Stimulated activated CD8-positive, alpha-beta memory T cell treated with anti-CD3 and anti-CD28 coated beads, Interleukin-12 subunit alpha, Interleukin-12 subunit beta, amount 100 ng/mL, for 24 hours (primary cell): ENCODE results near the gene SLC39A3.
"Not testable (repeated sequence)": the region's sequence is repeated elsewhere in the genome, so short reads cannot be mapped to it uniquely, and the experiment has no call there.

Source experiments
- DNase-seq: peaks from one replicate; pipeline ENCODE4 v3.0.0-alpha.2; 2020; ENCODE audit errors: extremely low read depth

Gene SLC39A3

DNA sequence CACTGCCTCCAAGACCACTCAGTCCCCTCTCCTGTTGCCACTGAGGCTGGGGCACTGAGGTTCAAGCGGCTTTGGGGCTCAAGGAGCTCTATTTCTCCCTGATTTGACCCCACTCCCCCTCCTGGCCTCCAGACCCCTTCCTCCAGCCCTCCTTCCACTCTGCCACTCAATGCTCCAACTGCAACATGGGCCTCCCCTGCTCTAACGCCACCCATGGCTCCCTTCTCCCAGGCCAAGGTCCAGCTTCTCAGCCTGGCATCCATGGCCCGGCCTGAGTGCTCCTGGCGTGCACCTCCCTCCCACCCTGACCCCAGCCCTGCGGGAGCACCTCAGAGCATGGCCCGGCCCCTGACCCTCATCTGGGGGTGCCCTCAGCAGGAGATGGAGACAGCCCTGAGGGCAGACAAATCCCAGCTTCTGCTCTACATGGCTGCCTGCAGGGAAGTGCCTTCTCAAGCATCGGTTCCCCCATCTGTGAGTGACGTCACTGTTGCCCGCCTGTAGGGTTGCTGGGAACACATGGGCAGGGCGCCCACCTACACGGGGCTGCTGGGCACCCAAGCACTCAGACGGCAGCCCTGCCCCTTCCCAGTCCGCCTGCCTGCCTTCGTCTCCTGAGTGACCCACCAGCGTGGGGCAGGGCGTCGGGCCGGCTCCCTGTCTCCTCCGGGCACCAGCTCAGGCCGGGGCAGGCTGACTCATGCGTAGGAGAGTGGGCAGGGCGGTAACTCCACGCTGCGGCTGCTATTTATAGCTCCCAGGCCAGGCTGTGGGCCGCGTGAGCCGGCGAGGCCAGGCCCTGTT lies 17.1 kb downstream of the SLC39A3 start:
- DNase-seq, result no peak

DNA sequence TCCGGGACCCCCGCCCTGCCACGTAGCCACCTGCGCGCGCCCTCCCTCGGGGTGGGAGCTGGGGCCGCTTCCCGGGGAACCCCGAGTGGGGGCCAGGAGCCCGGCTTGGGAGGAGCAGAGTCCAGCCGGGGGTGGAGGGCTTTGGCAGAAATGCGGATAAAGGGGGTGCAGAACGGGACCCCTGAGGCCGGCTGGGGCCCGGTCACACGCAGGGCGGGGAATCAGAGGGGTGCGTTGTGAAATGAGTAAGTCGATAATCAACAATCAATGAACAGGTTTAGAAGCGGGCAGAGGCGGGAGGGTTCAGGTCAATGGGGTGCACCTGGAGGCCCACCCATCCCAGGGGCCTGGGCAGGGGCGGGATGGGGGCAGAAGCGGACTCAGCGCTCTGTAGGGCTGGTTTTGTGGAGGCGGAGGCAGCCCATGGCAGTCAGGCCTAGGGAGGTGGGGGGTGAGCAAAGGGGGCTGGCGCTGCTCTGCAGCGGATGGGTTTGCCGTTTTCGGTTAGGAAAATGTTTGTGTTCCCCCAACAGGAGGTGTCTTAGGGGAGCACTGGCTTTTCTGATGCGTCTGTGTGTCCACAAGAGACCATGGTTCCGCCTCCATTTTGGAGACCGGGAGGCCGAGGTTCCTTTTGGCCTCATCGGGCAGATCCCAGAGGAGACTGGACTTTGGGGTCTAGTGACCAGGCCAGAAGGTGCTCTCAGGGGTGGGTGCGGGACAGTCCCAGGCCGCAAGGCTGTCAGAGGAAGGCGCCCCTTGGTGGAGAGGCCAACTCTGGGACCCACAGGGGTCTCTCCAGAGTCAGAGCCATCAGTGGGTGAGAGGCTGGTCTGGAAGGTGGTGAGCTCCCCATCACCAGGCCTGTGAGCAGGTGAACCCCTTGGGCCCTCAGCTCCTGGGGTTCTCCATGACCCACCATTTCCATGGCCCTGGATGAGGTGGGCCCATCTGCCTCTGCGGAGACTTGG lies 18.0 kb downstream of the SLC39A3 start:
- no peak for DNase-seq

DNA sequence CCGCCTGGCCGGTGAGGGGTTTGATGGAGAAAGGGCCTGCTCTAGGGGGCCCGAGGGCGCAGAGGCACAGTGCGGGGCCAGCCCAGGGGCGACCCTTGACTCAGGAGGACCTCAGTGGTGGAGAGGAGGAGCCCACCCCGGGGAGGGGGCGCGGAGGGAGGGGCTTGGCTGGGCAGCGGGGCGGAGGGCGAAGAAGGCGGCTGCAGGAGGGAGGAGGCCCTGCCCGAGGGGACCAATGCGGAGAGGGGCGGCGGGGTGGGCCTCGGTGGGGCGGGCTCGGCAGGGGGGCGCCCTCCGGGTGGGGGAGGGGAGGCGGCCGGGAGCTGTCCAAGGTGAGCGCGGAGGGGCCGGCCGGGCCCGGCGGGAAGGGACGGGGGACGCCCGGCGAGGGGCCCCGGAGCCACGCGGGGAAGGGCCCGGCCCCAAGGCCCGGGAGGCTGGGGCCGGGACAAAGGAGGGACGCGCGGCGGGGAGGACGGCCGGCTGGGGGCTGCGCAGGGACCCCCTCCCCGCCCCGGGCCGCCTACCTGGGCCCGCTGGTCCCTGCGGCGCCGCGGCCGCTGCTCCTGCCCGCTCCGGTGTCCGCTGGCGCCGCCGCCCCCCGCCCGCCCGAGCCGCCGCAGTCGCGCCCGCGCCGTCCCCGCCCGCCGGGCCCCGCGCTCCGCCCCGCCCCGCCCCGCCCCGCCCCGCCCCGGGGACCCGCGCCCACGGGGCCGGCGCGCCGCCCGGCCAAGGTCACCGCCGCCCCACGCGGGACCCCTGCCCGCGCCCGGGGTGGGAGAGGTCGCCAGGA lies 18.8 kb downstream of the SLC39A3 start, which contains the start of gene DIRAS1:
TSS of gene DIRAS1 (minus strand) at position 596 of the 793 bp plus-strand sequence. CDS start 3,566 bp downstream, outside the sequence.
- DNase-seq, result no peak

DNA sequence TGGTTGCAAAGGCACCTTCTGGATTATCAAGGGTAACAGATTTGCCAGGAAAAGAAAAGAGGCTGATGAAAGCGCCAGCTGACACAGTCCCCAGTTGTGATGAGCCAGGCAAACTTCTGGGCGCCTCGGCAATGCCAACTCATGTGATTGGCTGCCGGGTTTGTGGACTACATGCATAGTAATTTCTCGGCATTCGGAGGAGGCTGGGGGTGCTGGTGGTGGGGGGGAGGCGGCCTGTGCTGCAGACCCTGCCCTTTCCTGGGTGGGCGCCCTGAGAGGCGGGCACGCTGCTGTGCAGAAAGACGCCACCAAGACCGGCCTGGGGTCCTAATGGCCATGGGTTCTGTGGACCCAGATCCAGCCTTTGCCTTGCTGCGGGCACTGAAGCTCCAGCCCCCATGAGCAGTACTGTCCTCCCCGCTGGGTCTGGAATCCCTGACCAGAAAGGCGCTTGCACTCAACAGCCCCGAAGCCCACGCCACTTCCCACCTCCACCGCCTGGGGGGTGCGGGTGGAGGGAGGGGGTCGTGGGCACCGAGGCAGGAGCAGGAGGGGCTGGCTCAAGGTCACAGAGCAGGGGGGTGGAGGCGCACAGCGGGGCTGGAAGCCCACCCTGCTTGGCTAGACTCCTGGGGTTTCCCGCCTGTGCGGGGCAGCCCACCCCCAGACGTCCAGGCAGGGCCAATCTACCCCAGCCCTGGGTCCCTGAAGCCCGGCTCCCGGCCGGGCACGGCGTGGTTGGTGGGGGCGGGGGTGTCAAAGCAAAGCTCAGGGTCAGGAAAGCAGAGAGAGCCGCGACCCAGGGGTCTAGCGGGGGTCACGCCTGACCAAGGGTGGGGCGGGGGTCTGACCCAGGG lies 19.7 kb downstream of the SLC39A3 start:
- no peak for DNase-seq

DNA sequence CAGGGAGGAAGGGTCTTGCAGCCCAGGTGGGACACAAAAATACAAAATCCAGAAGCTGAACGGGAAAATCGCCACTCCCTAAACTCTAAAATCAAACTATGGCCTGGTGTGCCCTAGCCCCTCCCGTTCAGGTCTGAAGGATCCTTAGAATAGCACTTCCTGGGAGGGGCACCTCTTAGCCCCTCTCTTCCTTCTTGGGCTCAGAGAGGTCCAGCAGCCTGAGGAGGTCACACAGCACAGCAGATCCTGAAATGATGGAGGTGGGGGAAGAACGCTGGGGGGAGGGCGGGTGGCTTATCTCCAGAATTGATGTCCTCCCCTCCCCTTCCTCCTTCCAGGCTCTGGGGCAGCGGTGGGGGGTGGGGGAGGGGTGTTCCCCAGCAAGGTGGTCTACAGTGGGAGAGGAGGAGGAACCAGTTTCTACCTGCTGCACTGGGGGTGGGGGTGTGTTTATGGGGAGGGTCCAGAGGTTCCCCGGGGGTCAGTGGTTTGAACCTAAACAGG lies 20.5 kb downstream of the SLC39A3 start:
- DNase-seq, result no peak

DNA sequence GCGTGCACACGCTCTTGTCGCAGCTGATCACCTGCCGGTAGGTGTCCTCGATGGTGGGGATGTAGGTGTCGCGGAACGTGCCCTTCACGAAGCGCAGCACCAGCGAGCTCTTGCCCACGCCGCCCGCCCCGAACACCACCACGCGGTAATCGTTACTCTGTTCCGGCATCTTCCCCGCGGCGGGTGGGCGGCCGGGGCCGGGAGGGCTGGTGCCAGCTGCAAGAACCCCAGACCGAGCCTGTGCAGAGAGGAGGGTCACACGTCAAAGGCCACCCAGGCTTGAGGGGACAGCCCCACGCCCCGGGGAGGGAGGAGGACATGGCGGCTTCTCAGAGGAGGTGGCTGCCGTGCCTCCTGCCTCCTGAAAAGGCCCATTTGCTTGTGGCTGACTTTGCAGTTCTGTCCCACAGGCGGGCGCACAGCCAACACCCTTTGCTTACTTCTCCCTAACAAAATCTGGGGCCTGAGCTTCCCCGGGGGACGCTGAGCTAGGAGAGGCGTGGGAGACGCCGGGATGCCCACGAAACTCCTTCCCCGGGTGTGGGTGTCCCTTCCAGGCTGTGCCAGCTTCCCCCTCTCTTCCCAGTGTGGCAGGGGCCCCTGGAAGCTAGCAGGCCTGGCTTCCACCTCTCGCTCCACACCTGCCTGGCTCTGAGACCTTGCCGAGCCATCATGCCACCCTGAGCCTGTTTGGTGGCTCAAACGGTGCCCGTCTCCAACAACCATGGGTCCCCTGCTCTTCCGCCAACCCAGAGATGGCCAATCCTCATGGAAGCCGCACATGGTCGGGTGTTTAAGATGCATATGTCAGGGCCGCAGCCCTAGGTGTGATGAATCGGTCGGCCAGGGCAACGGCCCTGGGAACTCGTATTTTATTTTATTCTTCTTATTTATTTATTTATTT lies 21.9 kb downstream of the SLC39A3 start:
- no peak for DNase-seq

DNA sequence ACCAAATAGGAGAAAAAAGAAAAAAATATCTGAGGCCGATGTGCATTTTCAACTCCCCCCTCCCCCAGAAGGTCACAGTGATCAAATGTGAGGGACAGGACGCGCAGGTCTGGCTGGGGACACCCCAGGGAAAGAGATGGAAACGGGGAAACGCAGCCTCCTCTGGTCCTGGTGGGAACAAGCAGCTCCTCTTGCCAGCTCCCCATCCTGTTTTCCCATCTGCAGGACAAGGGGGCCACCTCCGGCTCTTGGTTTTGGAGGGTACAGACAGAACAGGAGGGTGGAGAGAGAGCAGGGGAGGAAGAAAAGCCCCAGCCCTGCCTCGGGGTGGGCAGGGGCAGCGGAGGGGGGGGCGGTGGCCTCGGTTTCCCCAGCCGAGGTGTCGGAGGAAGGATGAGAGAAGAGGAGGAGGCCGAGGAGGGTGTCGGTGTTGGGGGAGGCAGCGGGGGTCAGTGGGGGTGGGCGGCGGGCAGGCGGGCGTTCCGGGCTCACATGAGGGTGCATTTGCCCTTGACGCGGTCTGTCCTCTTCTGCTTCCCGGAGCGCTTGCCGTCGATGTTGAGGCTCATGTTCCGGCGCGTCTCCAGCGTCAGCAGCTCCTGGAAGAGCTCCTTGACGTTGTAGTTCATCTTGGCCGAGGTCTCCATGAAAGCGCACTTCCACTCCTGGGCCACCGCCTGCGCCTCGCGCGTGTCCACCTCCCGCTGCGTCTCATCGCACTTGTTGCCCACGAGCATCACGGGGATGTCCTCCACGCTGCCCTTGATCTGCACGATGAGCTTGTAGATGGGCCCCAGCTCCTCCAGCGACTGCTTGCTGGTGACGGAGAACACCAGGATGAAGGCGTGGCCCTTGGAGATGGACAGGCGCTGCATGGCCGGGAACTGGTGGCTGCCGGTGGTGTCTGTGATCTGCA lies 22.8 kb downstream of the SLC39A3 start:
- no peak for DNase-seq

DNA sequence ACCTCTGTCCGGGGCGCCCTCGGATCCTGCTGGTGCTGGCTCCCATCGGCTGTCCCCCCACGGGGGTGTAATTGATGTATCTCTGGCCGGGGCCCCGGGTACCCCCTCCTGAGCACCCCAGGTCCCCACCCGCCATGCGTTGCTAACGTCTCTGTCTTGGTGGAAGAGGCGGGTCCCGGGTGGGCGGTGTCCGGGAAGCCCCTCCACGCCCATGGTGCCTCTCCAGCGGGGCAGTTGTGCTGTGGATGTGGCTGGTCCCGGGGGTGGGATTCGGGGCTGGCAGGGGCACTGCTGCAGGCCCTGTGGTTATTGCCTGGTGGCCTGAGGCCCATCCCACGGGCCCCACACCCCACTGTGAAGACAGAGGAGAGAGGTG lies 23.6 kb downstream of the SLC39A3 start:
- no peak for DNase-seq

DNA sequence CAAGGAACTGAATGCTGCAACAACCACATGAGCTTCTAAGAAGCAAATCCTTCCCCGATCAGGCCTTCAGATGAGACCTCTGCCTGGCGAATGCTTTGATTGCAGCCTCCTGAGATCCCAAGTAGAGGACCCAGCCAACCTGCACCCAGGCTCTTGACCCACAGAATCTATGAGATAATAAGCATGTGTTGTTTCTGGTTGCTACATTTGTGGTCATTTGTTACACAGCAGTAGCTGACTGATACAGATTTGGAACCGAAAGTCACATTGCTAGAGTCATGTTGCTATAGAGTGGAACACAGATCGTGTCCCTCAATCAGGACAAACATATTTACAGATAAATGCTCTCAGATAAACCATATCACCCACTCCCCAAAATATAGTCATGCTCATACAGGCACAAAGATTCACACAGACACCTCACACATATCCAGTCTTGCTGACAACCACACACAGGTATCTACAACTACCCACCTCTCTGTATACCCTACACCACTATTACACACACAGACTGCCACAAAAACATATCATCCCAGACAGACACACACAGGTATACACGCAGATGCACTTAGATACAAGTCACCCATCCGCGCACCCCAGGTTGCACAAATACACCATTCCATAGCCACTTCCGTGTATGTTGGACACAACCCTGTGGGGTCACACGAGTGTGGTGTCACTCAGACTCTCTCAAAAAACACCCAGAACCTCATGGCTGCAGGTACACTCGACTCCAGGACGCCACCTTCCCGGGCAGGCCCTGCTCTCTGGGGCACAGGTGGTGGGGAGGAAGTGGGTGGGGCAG lies 24.1 kb downstream of the SLC39A3 start:
- no peak for DNase-seq

DNA sequence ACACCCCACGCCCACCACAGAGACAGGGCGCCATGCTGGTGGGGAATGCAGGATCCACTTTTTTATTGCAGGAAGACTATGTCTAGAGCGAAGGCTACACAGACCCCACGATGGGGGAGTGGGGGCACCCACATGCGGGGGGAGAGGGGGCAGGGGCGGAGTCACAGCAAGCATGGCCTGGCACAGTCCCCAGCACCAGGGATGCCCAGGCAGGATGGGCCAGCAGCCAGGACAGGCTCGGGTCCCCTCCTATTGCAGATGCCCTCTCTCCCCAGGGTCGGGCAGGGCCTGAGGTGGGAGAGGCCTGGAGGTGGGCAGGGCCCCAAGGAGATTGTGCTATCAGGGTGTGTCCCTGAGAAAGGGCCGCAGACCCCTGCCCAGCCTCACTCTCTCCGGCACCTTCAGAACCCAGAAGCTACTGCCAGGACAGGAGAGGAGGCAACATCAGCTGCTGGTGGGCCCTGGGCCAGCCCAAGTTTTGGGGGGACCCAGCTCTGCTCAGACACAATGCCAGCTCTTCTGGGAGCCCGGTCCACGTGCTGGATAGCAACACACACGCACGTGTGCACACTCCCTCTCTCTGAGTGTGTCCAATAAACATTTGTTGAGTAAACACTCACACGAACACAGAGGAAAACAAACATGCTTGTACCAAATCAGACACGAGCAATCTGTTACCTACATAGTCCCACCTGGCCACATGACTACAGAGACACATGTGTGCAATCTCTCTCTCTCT lies 25.1 kb downstream of the SLC39A3 start:
- no peak for DNase-seq

DNA sequence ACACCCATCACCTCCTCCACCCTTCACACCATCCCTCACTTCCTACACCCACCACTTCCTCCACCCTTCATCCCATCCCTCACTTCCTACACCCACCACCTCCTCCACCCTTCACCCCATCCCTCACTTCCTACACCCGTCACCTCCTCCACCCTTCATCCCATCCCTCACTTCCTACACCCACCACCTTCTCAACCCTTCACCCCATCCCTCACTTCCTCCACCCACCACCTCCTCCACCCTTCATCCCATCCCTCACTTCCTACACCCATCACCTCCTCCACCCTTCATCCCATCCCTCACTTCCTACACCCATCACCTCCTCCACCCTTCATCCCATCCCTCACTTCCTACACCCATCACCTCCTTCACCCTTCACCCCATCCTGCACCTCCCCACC lies 25.7 kb downstream of the SLC39A3 start:
- DNase-seq, result not testable (repeated sequence)

DNA sequence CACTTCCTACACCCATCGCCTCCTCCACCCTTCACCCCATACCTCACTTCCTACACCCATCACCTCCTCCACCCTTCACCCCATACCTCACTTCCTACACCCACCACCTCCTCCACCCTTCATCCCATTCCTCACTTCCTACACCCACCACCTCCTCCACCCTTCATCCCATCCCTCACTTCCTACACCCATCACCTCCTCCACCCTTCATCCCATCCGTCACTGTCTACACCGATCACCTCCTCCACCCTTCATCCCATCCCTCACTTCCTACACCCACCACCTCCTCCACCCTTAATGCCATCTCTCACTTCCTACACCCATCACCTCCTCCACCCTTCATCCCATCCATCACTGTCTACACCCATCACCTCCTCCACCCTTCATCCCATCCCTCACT lies 26.6 kb downstream of the SLC39A3 start:
- DNase-seq, result not testable (repeated sequence)

DNA sequence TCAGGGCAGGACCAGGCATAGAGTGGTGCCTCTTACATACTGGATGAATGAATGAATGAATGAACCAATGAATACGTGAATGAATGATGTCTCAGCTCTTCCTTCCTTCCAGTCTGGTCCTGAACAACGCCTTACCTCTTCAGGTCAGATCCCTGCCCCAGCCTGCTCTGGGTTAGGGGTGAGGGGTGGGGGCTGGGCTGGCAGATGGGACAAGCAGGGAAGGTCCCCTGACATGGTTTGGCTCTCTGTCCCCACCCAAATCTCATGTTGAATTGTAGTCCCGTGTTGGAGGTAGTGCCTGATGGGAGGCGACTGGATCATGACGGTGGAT lies 28.0 kb downstream of the SLC39A3 start:
- no peak for DNase-seq

DNA sequence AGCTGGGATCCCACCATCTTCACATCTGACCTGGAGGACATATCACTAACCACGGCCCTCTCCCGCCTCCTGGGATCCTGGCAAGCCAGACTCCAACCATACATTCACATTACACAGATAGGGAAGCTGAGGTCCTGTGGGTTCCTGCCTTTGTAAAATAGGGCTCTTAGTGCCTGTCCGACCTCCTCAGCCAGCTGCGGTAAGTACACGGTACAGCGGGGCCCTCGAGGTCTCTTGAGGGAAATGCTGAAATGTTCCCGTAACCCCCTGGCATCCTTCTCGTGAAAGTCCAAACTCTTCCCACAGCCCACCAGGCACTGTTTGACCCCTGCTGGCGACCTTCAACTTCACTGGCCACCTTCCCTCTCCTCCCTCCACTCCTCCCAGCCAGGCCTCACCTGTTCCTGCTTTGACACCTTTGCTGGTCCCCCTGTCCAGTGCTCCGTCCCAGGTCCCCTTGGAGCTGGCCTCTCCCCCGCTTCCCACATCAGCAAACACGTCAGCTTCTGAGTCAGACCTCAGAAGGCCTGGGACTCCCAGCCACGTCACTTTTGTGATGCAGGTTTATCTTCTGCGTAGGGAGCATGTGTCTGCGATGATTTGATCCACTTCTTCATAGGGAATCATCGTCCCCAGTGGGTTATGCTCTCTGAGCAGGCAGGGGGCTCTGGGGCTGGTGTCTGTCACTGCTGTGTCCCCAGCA lies 28.5 kb downstream of the SLC39A3 start:
- no peak for DNase-seq

DNA sequence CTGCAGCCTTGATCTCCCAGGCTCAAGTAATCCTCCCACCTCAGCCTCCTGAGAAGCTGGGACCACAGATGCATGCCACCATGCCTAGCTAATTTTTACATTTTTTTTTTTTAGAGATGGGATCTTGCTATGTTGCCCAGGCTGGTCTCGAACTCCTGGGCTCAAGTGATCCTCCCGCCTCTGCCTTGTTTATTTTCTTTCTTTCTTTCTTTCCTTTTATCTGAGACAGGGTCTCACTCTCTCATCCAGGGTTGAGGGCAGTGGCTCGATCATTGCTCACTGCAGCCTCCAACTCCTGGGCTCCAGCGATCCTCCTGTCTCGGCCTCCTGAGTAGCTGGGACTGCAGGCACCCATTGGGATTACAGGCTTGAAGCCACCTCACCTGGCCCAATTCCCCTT lies 33.6 kb downstream of the SLC39A3 start:
- no peak for DNase-seq

DNA sequence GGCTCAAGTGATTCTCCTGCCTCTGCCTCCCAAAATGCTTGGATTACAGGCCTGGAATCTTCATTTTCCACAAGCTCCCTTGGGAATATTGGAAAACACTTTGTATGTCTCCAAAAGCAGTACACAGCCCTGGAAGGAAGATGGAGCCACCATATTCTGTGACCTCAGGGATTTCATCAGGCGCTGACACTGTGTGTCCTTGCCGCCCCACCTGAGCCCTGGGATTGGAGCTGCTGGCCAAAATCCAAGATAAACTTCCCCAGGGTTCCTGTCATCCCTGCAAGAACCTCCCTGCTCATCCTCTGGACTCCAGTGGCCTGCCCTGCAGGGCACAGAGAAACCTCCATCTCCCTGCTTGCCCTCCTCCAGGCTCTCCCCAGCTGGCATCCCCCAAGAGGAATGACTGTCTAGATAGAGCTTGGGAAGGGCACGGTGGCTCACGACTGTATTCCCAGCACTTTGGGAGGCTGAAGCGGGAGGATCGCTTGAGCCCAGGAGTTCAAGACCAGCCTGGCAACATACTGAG lies 36.1 kb downstream of the SLC39A3 start:
- no peak for DNase-seq
